Stimulated activated CD8-positive, alpha-beta memory T cell treated with anti-CD3 and anti-CD28 coated beads, Interleukin-12 subunit alpha, Interleukin-12 subunit beta, amount 100 ng/mL, for 4 hours (primary cell): Measurements from ENCODE around the gene DGKZ.

Experiments used
- DNase-seq: peaks from one replicate; pipeline ENCODE4 v3.0.0-alpha.2; 2020; ENCODE audit warnings: low read depth

The DGKZ gene

GRCh38 chr11:46381819-46382645 lies 34.8 kb downstream of the DGKZ start:
- DNase-seq: no peak

- DNase-seq: no peak
These were observed 35.6 kb downstream of the DGKZ start for GRCh38 chr11:46382646-46383403.

DNA sequence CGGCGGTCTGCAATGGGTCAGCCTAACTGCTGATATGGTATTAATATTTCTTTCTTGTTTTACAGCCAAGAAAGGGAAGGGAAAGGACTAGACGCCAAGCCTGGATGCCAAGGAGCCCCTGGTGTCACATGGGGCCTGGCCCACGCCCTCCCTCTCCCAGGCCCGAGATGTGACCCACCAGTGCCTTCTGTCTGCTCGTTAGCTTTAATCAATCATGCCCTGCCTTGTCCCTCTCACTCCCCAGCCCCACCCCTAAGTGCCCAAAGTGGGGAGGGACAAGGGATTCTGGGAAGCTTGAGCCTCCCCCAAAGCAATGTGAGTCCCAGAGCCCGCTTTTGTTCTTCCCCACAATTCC lies 36.1 kb downstream of the DGKZ start:
- no peak for DNase-seq

- no peak for DNase-seq
These were observed 36.9 kb downstream of the DGKZ start for GRCh38 chr11:46383974-46384701.

DNA sequence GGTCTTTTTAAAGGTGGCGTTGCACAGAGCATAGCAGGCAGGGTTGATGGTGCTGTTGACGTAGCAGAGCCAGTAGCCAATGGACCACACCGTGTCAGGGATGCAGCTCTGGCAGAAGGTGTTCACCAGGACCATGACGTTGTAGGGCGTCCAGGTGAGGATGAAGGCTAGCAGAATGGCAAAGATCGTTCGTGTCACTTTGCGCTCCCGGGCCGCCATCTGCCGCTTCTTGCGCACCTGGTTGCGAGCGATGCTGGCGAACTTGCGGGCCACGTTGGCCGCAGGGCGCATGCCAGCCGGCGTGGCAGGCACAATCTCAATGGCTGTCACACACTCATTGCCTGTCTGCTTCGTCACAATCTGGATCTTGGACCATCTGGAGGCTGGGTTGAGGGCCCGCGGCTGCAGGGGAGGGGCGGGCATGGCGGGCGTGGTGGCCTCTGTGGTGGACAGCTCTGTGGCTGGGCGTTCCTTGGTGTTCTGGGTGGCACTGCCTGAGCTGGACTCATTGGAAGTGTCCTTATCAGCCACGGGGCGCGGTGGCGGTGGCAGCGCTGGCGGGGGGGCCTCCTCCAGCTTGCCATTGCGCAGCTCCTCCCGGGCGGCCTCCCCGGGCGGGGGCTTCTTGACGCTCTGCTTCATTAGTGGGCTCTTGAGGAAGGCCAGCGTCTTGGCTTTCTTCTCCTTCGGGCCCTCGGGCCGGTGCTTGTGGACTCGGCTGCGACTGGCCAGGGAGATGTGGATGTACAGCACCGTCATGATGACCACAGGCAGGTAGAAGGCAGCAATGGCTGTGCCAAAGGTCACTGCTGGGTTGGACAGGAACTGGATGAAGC lies 38.1 kb downstream of the DGKZ start:
- DNase-seq: no peak

DNA sequence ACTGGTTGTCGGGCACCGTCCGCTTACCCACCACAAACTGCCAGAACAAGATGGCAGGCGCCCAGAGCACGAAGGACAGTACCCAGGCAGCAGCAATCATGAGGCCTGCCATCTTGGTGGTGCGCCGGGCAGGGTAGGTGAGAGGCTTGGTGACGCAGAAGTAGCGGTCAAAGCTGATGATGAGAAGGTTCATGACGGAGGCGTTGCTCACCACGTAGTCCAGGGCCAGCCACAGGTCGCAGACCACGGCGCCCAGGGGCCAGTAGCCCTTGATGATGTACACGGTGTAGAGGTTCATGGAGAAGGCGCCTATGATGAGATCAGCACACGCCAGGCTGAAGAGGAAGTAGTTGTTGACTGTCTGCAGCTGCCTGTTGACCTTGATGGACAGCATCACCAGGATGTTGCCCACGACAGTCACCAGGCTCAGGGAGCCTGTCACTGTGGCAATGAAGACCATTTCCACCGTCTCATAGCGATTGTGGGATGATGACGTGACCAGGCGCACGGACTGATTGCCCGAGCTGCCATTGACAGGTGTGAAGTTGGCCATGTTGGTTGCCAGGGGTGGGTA lies 38.8 kb downstream of the DGKZ start:
- DNase-seq: no peak

- no peak for DNase-seq
These were observed 39.4 kb downstream of the DGKZ start for GRCh38 chr11:46386674-46387073.

DNA sequence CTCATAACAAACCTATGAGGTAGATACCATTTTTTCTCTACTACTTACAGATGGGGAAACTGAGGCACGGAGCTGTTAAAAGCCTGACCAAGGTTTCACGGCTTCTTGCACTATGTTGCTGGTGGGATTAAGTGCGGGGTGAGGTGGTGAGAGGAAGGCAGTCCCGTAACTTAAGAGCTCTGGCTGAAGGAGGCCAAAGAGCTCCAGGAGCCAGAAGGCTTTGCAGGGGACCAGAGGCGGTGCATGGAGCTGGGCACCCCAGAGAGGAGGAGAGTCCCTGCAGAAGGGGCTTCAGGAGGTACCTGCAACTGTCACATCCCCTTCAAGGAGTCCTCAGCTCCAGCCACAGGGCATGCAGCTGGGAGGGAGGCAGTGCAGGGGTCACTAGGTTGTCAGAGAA lies 40.2 kb downstream of the DGKZ start:
- no peak for DNase-seq

GRCh38 chr11:46387919-46388618 lies 40.8 kb downstream of the DGKZ start:
- DNase-seq: no peak

GRCh38 chr11:46388619-46389449 lies 41.6 kb downstream of the DGKZ start:
- no peak for DNase-seq

- no peak for DNase-seq
These were observed 42.4 kb downstream of the DGKZ start for GRCh38 chr11:46389450-46390330.

DNA sequence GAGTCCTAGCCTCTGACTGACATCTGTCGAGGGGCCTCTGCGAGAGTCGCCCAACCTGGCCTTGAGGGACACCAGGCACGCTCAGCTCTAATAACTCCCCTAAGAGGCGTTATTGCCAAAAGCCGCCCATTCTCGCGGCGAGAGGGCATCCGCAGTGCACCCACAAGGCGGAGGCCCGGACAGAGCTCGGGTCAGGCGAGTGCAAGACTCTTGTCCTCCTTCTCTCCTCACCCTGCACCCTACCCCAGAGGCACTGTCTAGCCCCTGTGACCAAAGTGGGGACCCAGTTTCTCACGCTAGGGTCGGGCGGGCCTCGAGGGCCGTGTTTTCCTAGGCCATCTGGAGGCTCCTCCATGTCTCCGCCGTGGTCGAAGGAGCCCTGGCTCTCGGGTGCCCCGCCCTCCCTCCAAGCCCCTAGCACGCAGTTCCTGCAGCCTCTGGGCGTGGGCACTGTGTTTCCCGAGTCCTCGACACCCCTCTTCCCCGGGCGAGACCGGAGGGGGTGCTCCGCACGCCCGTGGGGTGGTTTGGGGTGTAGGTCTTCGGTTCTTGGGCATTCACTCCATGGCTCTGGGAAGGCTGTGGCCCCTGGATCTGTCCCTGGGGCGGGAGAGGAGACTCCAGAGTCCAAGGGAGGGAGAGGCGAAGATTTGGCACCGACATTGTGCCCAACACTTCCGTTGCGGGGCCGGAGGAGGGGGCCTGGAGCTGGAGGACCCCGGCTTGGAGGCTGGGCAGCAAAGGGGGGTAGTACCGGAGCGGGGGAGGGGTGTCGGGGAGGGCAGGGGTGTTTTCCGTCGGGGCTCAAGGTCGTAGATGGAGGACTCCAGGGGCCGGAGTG lies 43.3 kb downstream of the DGKZ start:
- no peak for DNase-seq

GRCh38 chr11:46391186-46391577 lies 43.9 kb downstream of the DGKZ start:
- DNase-seq: no peak

- no peak for DNase-seq
These were observed 44.5 kb downstream of the DGKZ start, which contains the start of gene CHRM4 for GRCh38 chr11:46391578-46392420. Gene CHRM4, minus strand, starts transcription at chr11:46391776. Its CDS starts 5,219 bp downstream, at chr11:46386557.

DNA sequence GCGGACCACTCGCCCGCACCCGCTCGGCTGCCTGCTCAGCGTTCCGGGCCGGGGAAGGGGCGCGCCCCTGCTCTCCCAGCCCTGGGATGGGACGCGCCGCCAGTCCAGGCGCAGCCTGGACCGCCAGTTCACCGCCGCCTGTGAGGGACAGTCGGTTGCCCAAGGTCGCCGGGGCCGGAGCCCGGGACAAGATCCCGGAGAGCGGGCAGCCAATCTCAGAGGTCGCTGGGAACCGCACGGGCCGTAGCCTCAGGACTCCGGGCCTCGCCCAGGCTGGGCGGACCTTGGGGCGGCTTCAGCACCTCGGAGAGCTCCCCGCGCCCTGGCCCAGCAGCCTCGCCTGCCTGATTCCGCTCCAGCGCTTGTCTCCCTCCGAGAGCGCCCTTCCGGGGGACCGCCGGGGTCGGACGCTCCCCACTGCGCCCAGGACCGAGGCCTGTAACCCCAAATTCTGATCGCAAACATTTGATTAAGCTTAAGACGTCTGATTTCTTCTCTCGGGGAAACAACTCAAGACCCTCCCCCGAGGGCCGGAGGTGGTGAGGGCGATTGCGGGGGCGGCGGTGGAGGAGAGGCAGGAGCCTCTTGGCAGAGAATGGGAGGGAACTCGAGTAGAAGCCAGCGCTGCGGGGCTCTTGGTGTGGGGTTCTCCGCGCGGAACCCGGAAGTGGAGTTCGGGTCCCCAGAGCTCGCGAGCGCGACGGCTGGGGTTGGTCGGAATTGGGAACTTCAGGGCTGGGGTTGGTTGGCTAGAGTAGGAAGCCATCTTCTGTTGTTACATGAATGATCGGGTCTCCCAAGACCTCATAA lies 45.4 kb downstream of the DGKZ start:
- peak; percentile 57 for DNase-seq

DNA sequence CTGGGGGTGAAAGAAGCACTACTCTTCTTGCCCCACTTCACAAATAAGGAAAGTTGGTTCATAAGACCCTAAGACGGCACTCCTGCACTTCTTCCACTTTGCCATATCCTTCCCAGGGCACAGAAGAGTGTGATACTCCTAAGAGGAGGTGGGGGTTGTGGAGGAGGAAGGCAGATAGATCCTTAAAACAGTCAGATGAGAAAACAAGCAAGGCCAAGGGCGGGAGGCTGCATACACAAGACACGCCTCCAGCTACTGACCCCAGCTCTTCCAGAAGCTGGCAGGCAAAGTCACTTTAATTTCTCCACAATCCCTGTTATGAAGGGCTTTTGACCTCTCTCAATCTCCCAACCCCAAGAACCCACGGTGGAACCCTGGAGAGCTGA lies 46.0 kb downstream of the DGKZ start:
- no peak for DNase-seq
